ENCODE results near the gene NEGR1.

- TF ChIP-seq YY1 (IDR thresholded peaks at IDR 0.05; ENCODE audit: extremely low read depth, insufficient replicate concordance, low read depth, low read length) (no peak), CEBPB (IDR thresholded peaks at IDR 0.05; ENCODE audit: low read depth) (no peak), POLR2A (IDR thresholded peaks at IDR 0.05; ENCODE audit: borderline replicate concordance, extremely low read depth, insufficient read depth, insufficient read length) (no peak), SRF (IDR thresholded peaks at IDR 0.05; ENCODE audit: low read depth) (no peak), CTCF (IDR thresholded peaks at IDR 0.05 in 2 of 3, conservative IDR thresholded peaks at IDR 0.05 in 1 of 3; ENCODE audit: borderline replicate concordance in 1 of 3, insufficient read depth in 1 of 3, low read depth in 2 of 3, low read length in 2 of 3) (no peak), EZH2 (IDR thresholded peaks at IDR 0.05) (no peak), ZNF274 (IDR thresholded peaks at IDR 0.05; ENCODE audit: low read depth, low read length) (no peak), RAD21 (IDR thresholded peaks at IDR 0.05; ENCODE audit: low read depth) (no peak)
Measured at GRCh38 chr1:72170246-72170645, 112.1 kb downstream of the NEGR1 start.
